Keratinocyte (primary cell): Measurements from ENCODE around the gene NOTCH1.

Experiments used
- EZH2 ChIP-seq: IDR thresholded peaks from one replicate; pipeline ENCODE4 v1.6.1; 2012; ENCODE audit warnings: inconsistent platforms, mild to moderate bottlenecking, low read length, moderate library complexity
- TF ChIP-seq, protein P1 (sequence below), 3 experiments: IDR thresholded peaks in 1 of 3; conservative IDR thresholded peaks in 1 of 3; optimal IDR thresholded peaks in 1 of 3; 2 replicates in 2 of 3; 3 replicates in 1 of 3; pipeline versions ENCODE3 to v1.5.1; 2011; ENCODE audit warnings: low read length in 3 of 3, mild to moderate bottlenecking in 3 of 3, moderate library complexity in 2 of 3, control low read depth in 1 of 3, inconsistent platforms in 1 of 3; ENCODE audit not compliant: insufficient read depth in 2 of 3; ENCODE audit errors: extremely low read depth in 1 of 3

DNA sequence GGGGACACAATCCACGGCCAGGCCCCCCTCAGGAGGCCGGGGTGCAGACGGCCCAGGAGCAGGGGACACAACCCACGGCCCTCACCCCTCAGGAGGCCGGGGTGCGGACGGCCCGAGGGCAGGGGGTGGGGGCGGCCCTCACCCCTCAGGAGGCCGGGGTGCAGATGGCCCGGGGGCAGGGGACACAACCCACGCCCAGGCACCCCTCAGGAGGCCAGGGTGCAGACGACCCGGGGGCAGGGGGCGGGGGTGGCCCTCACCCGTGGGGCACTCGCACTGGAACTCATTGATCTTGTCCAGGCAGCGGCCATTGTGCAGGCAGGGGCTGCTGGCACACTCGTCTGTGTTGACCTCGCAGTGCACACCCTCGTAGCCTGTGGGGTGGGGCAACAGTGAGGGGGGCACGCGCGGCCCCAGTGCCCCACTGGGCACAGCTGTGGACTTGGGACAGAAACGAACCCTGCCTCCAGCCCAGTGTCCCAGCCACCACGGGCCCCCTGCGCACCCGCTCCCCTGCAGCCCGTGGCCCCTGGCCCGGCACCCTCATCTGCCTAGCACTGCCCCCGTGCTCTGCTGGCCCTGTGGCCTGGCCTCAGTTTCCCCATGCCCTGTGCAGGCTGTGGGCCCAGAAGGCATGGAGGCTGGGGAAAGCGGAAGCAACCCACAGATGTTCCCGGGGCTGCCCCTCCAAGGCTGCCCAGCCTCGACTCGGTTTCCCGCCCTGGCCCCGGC lies 28.7 kb downstream of the NOTCH1 start:
- TF ChIP-seq, protein P1, sequence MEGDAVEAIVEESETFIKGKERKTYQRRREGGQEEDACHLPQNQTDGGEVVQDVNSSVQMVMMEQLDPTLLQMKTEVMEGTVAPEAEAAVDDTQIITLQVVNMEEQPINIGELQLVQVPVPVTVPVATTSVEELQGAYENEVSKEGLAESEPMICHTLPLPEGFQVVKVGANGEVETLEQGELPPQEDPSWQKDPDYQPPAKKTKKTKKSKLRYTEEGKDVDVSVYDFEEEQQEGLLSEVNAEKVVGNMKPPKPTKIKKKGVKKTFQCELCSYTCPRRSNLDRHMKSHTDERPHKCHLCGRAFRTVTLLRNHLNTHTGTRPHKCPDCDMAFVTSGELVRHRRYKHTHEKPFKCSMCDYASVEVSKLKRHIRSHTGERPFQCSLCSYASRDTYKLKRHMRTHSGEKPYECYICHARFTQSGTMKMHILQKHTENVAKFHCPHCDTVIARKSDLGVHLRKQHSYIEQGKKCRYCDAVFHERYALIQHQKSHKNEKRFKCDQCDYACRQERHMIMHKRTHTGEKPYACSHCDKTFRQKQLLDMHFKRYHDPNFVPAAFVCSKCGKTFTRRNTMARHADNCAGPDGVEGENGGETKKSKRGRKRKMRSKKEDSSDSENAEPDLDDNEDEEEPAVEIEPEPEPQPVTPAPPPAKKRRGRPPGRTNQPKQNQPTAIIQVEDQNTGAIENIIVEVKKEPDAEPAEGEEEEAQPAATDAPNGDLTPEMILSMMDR (optimal IDR thresholded peaks at IDR 0.05 in 1 of 3, IDR thresholded peaks at IDR 0.05 in 1 of 3, conservative IDR thresholded peaks at IDR 0.05 in 1 of 3; ENCODE audit: extremely low read depth in 1 of 3, insufficient read depth in 2 of 3, low read length in 3 of 3), result no peak
- TF ChIP-seq EZH2, result no peak
